Mesendoderm (in vitro differentiated cells): ENCODE data around the gene CDX4. TPM values are rescaled to one million over a fixed set of nuclear protein-coding genes. Genes with fewer than 3 reads are reported as not detected.
A peak's percentile ranks its signal among the peaks of the same experiment; 100 is the strongest.

Experiments
- DNase-seq: peaks from one replicate; pipeline ENCODE4 v3.0.0; 2013
- H2AK5ac ChIP-seq: 2 replicates; pipeline ENCODE4 v1.6.1; 2013; ENCODE audit warnings: low read length, inconsistent platforms
- H2BK120ac ChIP-seq: 2 replicates; pipeline ENCODE4 v1.6.1; 2013; ENCODE audit warnings: low read depth, mild to moderate bottlenecking, low read length, moderate library complexity, mixed read lengths
- H2BK15ac ChIP-seq: replicated peaks from 2 replicates; pipeline ENCODE4 v1.6.1; 2013; ENCODE audit warnings: low read depth, mild to moderate bottlenecking, moderate library complexity
- H2BK5ac ChIP-seq: 2 replicates; pipeline ENCODE4 v1.6.1; 2013; ENCODE audit warnings: low read length, inconsistent platforms
- H3K18ac ChIP-seq: 2 replicates; pipeline ENCODE4 v1.6.1; 2013; ENCODE audit warnings: mild to moderate bottlenecking, low read length, mixed read lengths
- H3K23ac ChIP-seq: one replicate; pipeline ENCODE4 v1.6.1; 2013; ENCODE audit warnings: low read length
- H3K27ac ChIP-seq: 2 replicates; pipeline ENCODE4 v1.5.1; 2013; ENCODE audit warnings: low read depth, mild to moderate bottlenecking, inconsistent platforms, low read length, moderate library complexity
- H3K27me3 ChIP-seq: 2 replicates; pipeline ENCODE4 v1.6.1; 2013; ENCODE audit warnings: low read length, control low read depth, mild to moderate bottlenecking, inconsistent platforms; ENCODE audit not compliant: insufficient read depth, poor library complexity
- H3K36me3 ChIP-seq: 2 replicates; pipeline ENCODE4 v1.6.1; 2013; ENCODE audit warnings: low read length, inconsistent platforms; ENCODE audit not compliant: control insufficient read depth, insufficient read depth
- H3K4ac ChIP-seq: one replicate; pipeline ENCODE4 v1.6.1; 2013; ENCODE audit warnings: low read depth, mild to moderate bottlenecking, low read length, moderate library complexity
- H3K4me1 ChIP-seq: 2 replicates; pipeline ENCODE4 v1.6.1; 2013; ENCODE audit warnings: low read depth, low read length, inconsistent platforms; ENCODE audit not compliant: control insufficient read depth
- H3K4me2 ChIP-seq: 2 replicates; pipeline ENCODE4 v1.6.1; 2013; ENCODE audit warnings: low read length
- H3K4me3 ChIP-seq: 2 replicates; pipeline ENCODE4 v1.5.1; 2013; ENCODE audit warnings: mild to moderate bottlenecking, low read length
- H3K56ac ChIP-seq: one replicate; pipeline ENCODE4 v1.6.1; 2013; ENCODE audit warnings: low read length
- H3K79me1 ChIP-seq: 2 replicates; pipeline ENCODE4 v1.6.1; 2013; ENCODE audit warnings: low read length, inconsistent platforms
- H3K79me2 ChIP-seq: 2 replicates; pipeline ENCODE4 v1.6.1; 2013; ENCODE audit warnings: mild to moderate bottlenecking, low read length; ENCODE audit not compliant: control insufficient read depth, insufficient read depth
- H3K9ac ChIP-seq: 2 replicates; pipeline ENCODE4 v1.6.1; 2013; ENCODE audit warnings: low read length, inconsistent platforms
- H4K5ac ChIP-seq: one replicate; pipeline ENCODE4 v1.6.1; 2013; ENCODE audit warnings: low read length
- H4K8ac ChIP-seq: one replicate; pipeline ENCODE4 v1.6.1; 2013; ENCODE audit warnings: low read depth, mild to moderate bottlenecking, control low read depth, low read length, moderate library complexity
- WGBS: extraction: QIAGEN DNeasy Blood & Tissue Kit; methylation state at CpG from one replicate; pipeline ENCODE4 v1.1.7; 2013; ENCODE audit warnings: low lambda C conversion rate, missing lambda C conversion rate; ENCODE audit not compliant: insufficient coverage; ENCODE audit errors: extremely low coverage; 5-methylcytosine and 5-hydroxymethylcytosine counted together
- polyA plus RNA-seq, 2 experiments: library from polyadenylated mRNA; stranded (reverse); fragments of 200-250 nt; gene quantifications; one replicate each; pipeline ENCODE4 v1.2.3, GENCODE V29; 2013

Gene CDX4, protein sequence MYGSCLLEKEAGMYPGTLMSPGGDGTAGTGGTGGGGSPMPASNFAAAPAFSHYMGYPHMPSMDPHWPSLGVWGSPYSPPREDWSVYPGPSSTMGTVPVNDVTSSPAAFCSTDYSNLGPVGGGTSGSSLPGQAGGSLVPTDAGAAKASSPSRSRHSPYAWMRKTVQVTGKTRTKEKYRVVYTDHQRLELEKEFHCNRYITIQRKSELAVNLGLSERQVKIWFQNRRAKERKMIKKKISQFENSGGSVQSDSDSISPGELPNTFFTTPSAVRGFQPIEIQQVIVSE
- 1.7 TPM for polyA plus RNA-seq (2013, experiment 1 of 2)
- polyA plus RNA-seq (2013, experiment 2 of 2), result 2.2 TPM

DNA sequence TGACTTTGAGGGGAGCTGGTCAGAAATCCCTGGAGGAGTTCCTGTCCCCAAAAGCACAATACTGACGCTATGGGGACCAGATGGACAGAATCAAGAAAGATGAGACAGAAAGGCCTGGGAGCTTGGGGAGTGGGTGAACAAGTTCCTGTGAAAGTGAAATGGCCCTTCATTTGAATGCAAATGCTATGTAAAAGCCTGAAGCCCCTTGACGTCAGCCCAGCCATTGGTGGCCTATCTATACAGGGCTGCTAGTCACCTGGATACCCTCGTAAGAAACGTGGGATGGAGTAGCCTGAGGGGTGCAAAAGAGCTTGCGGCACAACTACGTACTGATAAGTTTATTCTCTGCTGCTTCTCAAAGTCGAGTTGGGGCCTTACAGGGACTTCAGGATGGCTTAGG is at the start of gene CDX4:
CDX4 (plus strand) TSS at position 223 of the 400 bp plus-strand sequence. CDS start 201 bp downstream, outside the sequence.
- Histone ChIP-seq H3K79me1 (no peaks in the 10 kb centered on the region), H2BK120ac (no peak within 1 kb of the TSS), H3K4me1 (no peaks in the 10 kb centered on the region), H2BK5ac (no peak within 1 kb of the TSS), H3K4ac (no peak within 1 kb of the TSS), H3K36me3 (no peaks in the 10 kb centered on the region), H3K23ac (no peak within 1 kb of the TSS), H4K8ac (no peak within 1 kb of the TSS), H4K5ac (no peak within 1 kb of the TSS), H3K27ac (no peak within 1 kb of the TSS), H3K79me2 (no peaks in the 10 kb centered on the region), H2BK15ac (no peak within 1 kb of the TSS), H3K4me3 (no peak within 1 kb of the TSS), H3K56ac (peak within 1 kb of the TSS; percentile 15), H3K18ac (no peak within 1 kb of the TSS), H3K27me3 (no peaks in the 10 kb centered on the region), H2AK5ac (no peak within 1 kb of the TSS), H3K4me2 (peak within 1 kb of the TSS; percentile 42), H3K9ac (no peak within 1 kb of the TSS)
- WGBS, result no CpG with 5 or more reads among the region's 7 CpGs
- peak; percentile 46 for DNase-seq

DNA sequence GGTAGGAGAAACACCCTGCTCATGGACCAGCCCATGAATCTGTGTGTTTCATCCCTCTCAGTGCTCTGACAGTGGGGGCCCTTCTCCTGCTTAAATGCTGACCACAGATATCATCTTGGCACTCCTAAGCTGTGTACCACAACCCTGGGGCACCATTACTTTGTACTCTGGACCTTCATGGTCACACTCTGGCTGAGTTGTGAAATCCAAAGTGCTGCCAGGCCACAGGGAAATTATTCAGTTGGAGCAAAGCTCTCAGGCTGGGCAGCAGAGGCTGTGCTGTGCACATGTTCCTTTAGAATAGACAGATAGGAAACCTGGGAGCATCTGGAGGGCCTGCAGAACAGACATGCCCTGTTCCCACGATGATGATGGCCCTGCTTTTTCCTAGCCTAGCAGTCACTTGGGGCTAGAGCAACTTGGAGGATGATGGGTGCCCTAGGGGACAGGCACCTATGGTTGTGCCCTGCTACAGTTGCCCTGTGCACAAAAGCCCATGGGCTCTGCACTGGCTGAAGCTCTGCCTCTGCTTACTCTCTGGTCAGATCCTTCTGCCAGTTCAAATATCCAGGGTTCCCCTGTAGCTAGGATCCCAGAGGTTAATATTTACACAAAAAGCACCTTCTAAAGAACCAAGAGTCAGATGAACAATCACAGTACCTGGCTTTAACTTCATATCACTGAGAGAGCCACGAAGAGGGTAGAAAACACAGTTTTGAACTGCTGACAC is 48.5 kb upstream of the CDX4 start:
- Histone ChIP-seq H3K27ac (no peak overlapping the region), H2BK15ac (no peak overlapping the region), H3K4me1 (no peaks in the 10 kb centered on the region), H2AK5ac (no peak overlapping the region), H3K18ac (peak overlapping the region; percentile 28), H4K8ac (no peak overlapping the region), H3K23ac (no peak overlapping the region), H3K56ac (no peak overlapping the region), H3K27me3 (no peaks in the 10 kb centered on the region), H2BK5ac (no peak overlapping the region), H3K36me3 (no peaks in the 10 kb centered on the region), H3K9ac (no peak overlapping the region), H3K79me2 (no peaks in the 10 kb centered on the region), H2BK120ac (no peak overlapping the region), H3K4ac (no peak overlapping the region), H3K4me3 (no peak overlapping the region), H3K79me1 (no peaks in the 10 kb centered on the region), H4K5ac (no peak overlapping the region), H3K4me2 (no peak overlapping the region)
- no CpG with 5 or more reads among the region's 2 CpGs for WGBS
- DNase-seq, result no peak

DNA sequence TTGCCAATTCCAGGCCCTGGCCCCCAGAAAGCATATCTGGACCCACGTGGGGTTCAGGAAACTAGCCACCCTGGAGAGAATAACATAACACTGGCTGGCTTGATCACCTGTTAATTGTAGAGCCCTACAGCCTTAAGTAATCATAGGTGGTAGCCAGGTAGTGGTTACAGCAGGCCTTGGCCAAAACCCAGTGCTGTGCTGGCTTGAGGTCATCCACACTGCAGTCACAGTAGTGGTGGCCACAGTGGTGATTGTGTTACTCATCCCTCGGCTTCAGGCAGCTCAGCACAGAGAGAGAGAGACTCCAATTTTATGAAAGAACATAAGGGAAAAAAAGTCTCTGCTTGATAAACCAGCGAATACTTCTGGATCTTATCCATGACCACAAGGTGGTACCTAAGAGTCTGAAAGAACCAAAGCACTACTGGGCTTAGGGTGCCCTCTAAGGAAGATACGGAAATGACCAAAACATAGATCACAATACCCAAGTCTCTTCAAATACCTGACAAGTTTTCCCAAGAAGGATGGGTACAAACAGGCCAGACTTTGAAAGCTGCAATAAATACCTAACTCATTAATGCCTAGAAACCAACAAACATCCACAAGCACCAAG is 46.6 kb upstream of the CDX4 start:
- DNase-seq, result peak; percentile 49
- H3K79me2 ChIP-seq, result no peaks in the 10 kb centered on the region
- no peak overlapping the region for H2BK15ac ChIP-seq
- no peak overlapping the region for H3K27ac ChIP-seq
- H3K4me3 ChIP-seq, result no peak overlapping the region
- H3K56ac ChIP-seq, result no peak overlapping the region
- no peak overlapping the region for H2BK120ac ChIP-seq
- H3K18ac ChIP-seq, result no peak overlapping the region
- H3K4me2 ChIP-seq, result no peak overlapping the region
- no peaks in the 10 kb centered on the region for H3K36me3 ChIP-seq
- H3K4me1 ChIP-seq, result no peaks in the 10 kb centered on the region
- no peaks in the 10 kb centered on the region for H3K79me1 ChIP-seq
- H4K8ac ChIP-seq, result no peak overlapping the region
- no peaks in the 10 kb centered on the region for H3K27me3 ChIP-seq
- no peak overlapping the region for H3K23ac ChIP-seq
- H2BK5ac ChIP-seq, result no peak overlapping the region
- H3K4ac ChIP-seq, result no peak overlapping the region
- no CpG with 5 or more reads among the region's 4 CpGs for WGBS
- H3K9ac ChIP-seq, result no peak overlapping the region
- H2AK5ac ChIP-seq, result no peak overlapping the region
- no peak overlapping the region for H4K5ac ChIP-seq

DNA sequence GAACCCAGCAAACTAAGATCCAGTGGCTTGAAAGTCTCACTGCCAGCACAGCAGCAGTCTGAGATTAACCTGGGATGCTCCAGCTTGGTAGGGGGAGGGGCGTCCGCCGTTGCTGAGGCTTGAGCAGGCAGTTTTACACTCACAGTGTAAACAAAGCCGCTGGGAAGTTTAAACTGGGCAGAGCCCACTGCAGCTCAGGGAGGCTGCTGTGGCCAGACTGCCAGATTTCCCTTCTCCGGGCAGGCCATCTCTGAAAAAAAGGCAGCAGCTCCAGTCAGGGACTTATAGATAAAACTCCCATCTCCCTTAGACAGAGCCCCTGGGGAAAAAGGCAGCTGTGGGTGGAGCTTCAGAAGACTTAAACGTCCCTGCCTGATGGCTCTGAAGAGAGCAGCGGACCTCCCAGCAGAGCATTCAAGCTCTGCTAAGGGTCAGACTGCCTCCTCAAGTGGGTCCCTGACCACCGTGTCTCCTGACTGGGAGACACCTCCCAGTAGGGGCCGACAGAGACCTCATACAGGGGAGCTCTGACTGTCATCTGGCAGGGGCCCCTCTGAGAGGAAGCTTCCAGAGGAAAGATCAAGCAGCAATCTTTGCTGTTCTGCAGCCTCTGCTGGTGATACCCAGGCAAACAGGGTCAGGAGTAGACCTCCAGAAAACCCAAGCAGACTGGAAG is 45.1 kb upstream of the CDX4 start:
- H3K4me2 ChIP-seq, result no peak overlapping the region
- H2BK120ac ChIP-seq, result no peak overlapping the region
- peak; percentile 53 for DNase-seq
- H2BK5ac ChIP-seq, result no peak overlapping the region
- no peak overlapping the region for H3K27ac ChIP-seq
- no peaks in the 10 kb centered on the region for H3K36me3 ChIP-seq
- H2AK5ac ChIP-seq, result no peak overlapping the region
- H3K23ac ChIP-seq, result no peak overlapping the region
- H3K4me1 ChIP-seq, result no peaks in the 10 kb centered on the region
- H3K9ac ChIP-seq, result no peak overlapping the region
- no peak overlapping the region for H4K5ac ChIP-seq
- H3K18ac ChIP-seq, result no peak overlapping the region
- WGBS, result no CpG with 5 or more reads among the region's 9 CpGs
- no peak overlapping the region for H4K8ac ChIP-seq
- H3K56ac ChIP-seq, result no peak overlapping the region
- H3K79me2 ChIP-seq, result no peaks in the 10 kb centered on the region
- no peaks in the 10 kb centered on the region for H3K27me3 ChIP-seq
- no peaks in the 10 kb centered on the region for H3K79me1 ChIP-seq
- no peak overlapping the region for H3K4ac ChIP-seq
- no peak overlapping the region for H3K4me3 ChIP-seq
- no peak overlapping the region for H2BK15ac ChIP-seq

DNA sequence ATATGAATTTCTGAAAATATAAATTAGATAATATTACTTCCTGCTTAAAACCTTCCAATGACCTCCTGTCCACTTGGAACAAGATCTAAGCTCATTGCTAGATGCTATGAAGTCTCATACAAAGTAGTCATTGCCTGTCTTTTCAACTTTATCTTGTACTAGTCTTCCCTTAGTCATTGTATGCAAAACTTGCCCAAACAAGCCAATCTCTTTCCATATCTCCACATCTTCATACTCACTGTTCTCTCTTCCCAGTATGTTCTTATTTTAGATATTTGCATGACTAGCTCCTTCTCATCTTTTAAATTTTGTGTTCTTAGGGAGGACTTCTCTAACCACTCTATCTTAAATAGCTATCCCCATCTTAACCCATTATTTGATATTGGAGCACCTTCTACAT is 33.9 kb upstream of the CDX4 start:
- H3K18ac ChIP-seq, result no peak overlapping the region
- peak; percentile 47 for DNase-seq

More for the DNA sequence above, 33.9 kb upstream of the CDX4 start:
- H3K9ac ChIP-seq, result no peak overlapping the region
- H3K27ac ChIP-seq, result no peak overlapping the region
- no peak overlapping the region for H2BK120ac ChIP-seq
- H2AK5ac ChIP-seq, result no peak overlapping the region
- no peak overlapping the region for H2BK5ac ChIP-seq
- H4K8ac ChIP-seq, result no peak overlapping the region
- H3K4me2 ChIP-seq, result no peak overlapping the region
- H3K27me3 ChIP-seq, result no peaks in the 10 kb centered on the region
- no peaks in the 10 kb centered on the region for H3K36me3 ChIP-seq
- H3K56ac ChIP-seq, result no peak overlapping the region
- no peaks in the 10 kb centered on the region for H3K79me2 ChIP-seq
- no peak overlapping the region for H3K4ac ChIP-seq
- H3K4me1 ChIP-seq, result no peaks in the 10 kb centered on the region
- H4K5ac ChIP-seq, result no peak overlapping the region
- no peak overlapping the region for H3K4me3 ChIP-seq
- no peak overlapping the region for H3K23ac ChIP-seq
- H2BK15ac ChIP-seq, result no peak overlapping the region
- H3K79me1 ChIP-seq, result no peaks in the 10 kb centered on the region
